GM19099 (cell line): ENCODE measurements around the gene GP2.

Source experiments
- POLR2A ChIP-seq: IDR thresholded peaks from 3 replicates; pipeline ENCODE4 v1.6.1; 2011; ENCODE audit warnings: low read depth; ENCODE audit not compliant: insufficient read length; ENCODE audit errors: extremely low read depth

GP2 gene

GRCh38 chr16:20334396-20334795 is 7.1 kb upstream of the GP2 start:
- no peak for TF ChIP-seq POLR2A

- no peak for TF ChIP-seq POLR2A
These were observed 5.8 kb upstream of the GP2 start for GRCh38 chr16:20333120-20333519.

GRCh38 chr16:20332411-20332810 is 5.1 kb upstream of the GP2 start:
- TF ChIP-seq POLR2A: no peak

- no peak for TF ChIP-seq POLR2A
These were observed 4.3 kb upstream of the GP2 start for GRCh38 chr16:20331635-20332034.

- no peak for TF ChIP-seq POLR2A
These were observed 2.3 kb upstream of the GP2 start for GRCh38 chr16:20329392-20330138.

GRCh38 chr16:20326321-20326720 is 992 bp downstream of the GP2 start:
- no peak for TF ChIP-seq POLR2A

DNA sequence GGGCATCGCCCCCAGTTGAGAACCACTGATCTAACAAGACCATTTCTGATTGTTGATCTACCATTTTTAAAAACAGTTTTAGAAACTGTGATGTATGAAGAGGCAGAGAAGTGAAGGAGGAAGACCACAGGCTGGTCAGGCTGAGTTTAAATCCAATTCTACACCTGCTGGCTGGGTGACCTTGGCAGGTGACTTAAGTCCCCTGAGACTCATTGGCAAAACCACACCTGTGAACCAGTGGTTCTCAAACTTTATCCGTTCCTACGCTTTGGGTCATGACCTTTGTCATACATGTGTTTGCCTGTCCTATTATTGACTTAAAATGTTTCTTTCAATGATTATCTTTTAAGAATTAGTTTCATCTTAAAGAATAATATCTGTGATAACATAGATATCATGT is 2.3 kb downstream of the GP2 start:
- TF ChIP-seq POLR2A: no peak

DNA sequence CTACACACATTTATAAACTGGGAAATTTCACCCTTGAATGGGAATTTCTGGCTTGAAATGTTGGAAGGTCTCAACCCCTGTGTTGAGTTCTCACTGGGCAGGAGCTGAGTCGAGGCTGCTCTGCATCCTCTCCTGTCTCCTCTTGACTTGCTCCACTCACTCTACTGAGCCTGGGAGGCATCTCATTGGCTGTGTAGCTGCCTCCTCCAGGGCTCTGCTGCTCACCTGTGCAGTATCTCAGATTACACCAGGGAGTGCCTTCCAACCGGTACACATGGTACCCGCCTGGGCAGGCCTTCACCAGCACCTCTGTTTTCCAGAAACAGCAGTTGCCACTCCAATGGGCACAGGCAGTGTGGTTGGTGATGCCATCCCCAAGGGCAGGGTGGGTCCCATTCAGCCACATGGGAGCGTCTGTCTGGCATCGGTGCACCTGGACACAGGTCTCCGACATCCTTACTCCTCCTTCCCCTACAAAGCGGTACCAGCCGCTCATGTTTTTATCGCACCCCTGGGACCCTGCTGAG is 3.7 kb downstream of the GP2 start:
- no peak for TF ChIP-seq POLR2A

GRCh38 chr16:20322696-20323095 is 4.6 kb downstream of the GP2 start:
- no peak for TF ChIP-seq POLR2A

GRCh38 chr16:20321671-20322070 is 5.6 kb downstream of the GP2 start:
- TF ChIP-seq POLR2A: no peak

- TF ChIP-seq POLR2A: no peak
These were observed 6.7 kb downstream of the GP2 start for GRCh38 chr16:20320592-20320991.

- no peak for TF ChIP-seq POLR2A
These were observed 7.1 kb downstream of the GP2 start for GRCh38 chr16:20320178-20320577.

DNA sequence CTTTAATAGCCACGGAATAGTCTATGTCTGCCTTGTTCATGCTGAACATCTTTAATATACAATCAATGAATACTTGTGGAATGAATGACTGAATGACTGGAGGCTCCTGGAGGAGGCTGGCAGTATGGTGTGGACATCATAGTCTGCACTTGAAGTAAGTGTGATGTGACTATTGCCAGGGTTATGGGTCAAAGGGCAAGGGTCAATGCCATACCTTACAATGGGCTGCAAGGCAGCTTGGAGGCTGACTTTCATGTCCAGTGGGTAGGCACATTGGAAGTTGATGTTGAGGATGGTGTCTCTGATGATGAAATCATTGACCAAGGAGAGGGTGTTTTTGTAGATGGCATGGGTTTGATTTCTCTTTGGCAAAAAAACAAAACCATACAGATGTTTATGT is 7.9 kb downstream of the GP2 start:
- TF ChIP-seq POLR2A: no peak

- TF ChIP-seq POLR2A: no peak
These were observed 8.9 kb downstream of the GP2 start for GRCh38 chr16:20318437-20318836.

DNA sequence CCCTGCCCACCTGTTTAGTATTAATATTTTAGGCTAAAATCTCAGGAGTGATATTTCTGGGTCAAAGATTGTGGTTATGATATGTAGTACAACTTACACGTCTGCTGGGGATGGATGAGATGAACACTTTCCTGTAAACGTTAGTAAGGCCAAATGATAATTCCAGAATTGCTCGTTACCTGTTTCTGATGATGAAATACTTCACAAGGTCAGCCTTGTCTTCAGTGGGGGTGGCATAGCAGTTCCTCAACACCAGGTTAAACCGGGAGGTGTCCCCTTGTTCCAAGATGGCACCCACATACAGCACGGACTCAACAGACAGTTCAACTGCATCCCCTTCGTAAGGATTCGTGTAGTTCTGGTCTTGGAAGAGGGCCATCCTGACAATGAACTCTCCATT is 9.3 kb downstream of the GP2 start:
- TF ChIP-seq POLR2A: no peak

- no peak for TF ChIP-seq POLR2A
These were observed 10.2 kb downstream of the GP2 start for GRCh38 chr16:20317117-20317516.

DNA sequence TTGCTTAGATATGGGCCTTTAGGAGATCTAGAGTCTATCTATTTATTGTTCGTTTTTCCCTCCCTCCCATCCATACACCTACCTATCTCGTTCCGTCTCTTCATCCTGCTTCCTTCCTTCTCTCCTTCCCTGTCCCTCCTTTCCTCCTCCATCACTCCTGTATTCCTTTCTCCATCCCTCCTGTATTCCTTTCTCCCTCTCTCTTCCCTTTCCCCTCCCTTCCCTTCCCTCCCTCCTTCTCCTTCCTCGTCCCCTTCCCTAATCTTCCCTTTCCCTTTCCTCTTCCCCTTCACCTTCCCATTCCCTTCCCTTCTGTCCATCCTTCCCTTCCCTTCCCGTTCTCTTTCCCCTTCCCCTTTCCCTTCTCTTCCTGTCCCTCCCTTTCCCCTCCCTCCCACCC is 10.6 kb downstream of the GP2 start:
- TF ChIP-seq POLR2A: no peak

GRCh38 chr16:20315764-20316163 is 11.5 kb downstream of the GP2 start:
- TF ChIP-seq POLR2A: no peak

DNA sequence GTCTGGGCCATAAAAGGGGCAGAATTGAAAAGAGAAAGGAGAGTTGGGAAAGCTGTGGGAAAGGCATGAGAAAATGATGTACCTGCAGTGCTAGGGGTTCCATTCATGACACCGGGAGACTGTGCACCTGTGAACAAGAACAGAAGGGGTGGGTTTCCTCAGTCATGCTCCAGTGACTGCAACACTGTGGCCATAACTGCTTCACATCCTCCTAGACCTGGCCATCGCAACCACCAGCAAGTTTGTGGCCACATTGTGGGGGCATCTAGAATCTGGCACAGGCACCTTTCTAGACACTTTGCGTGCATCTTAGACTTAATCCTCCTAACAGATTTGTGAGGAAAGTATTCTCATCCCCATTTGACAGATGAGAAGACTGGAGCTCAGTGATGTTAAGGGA is 12.7 kb downstream of the GP2 start:
- no peak for TF ChIP-seq POLR2A
